HL-60 (cell line): ENCODE data around the gene TRPV2.

Source experiments
- DNase-seq, 2 experiments: peaks; one replicate each; pipeline ENCODE4 v3.0.0-alpha.2; 2010 to 2020; ENCODE audit warnings: low read depth in 1 of 2, low spot score in 1 of 2
- H3K27ac ChIP-seq: fragments of 250-450 bp; sonication (Bioruptor Pico); replicated peaks from 2 replicates; pipeline ENCODE4 v1.5.1; 2020; ENCODE audit warnings: mild to moderate bottlenecking, moderate library complexity
- H3K27me3 ChIP-seq: fragments of 250-450 bp; sonication (Bioruptor Pico); 2 replicates; pipeline ENCODE4 v1.5.1; 2021; ENCODE audit warnings: mild to moderate bottlenecking, moderate library complexity; ENCODE audit not compliant: insufficient read depth, poor library complexity, severe bottlenecking
- H3K4me3 ChIP-seq: replicated peaks from 2 replicates; pipeline ENCODE4 v1.5.1; 2011; ENCODE audit warnings: mild to moderate bottlenecking, control low read depth, low read length; ENCODE audit not compliant: insufficient read depth
- CTCF ChIP-seq: IDR thresholded peaks from one replicate; pipeline ENCODE4 v1.5.1; 2011; ENCODE audit warnings: low read length, control low read depth, inconsistent platforms; ENCODE audit not compliant: insufficient read depth
- GABPA ChIP-seq: IDR thresholded peaks from 2 replicates; pipeline ENCODE4 v1.6.1; 2012; ENCODE audit warnings: low read depth
- POLR2AphosphoS5 ChIP-seq: IDR thresholded peaks from 2 replicates; pipeline ENCODE4 v1.6.1; 2012; ENCODE audit warnings: low read depth
- REST ChIP-seq: IDR thresholded peaks from 2 replicates; pipeline ENCODE4 v1.6.1; 2012; ENCODE audit warnings: low read depth; ENCODE audit not compliant: insufficient replicate concordance
- SPI1 ChIP-seq: IDR thresholded peaks from 2 replicates; pipeline ENCODE4 v1.6.1; 2012; ENCODE audit warnings: low read depth, mild to moderate bottlenecking, borderline replicate concordance

TRPV2 gene

GRCh38 chr17:16455997-16456741, 40.8 kb downstream of the TRPV2 start:
- DNase-seq: no peak
- TF ChIP-seq POLR2AphosphoS5 (no peak), GABPA (no peak), CTCF (no peak), SPI1 (no peak), REST (no peak)
- H3K27ac ChIP-seq: no peak overlapping the region

GRCh38 chr17:16456742-16457316, 41.5 kb downstream of the TRPV2 start:
- no peak overlapping the region for H3K4me3 ChIP-seq
- no peaks in the 10 kb centered on the region for H3K27me3 ChIP-seq
- TF ChIP-seq GABPA (no peak), REST (no peak), SPI1 (no peak), POLR2AphosphoS5 (no peak), CTCF (no peak)
- DNase-seq: no peak
- no peak overlapping the region for H3K27ac ChIP-seq

More at GRCh38 chr17:16455997-16456741, 40.8 kb downstream of the TRPV2 start:
- H3K4me3 ChIP-seq: no peak overlapping the region
- no peaks in the 10 kb centered on the region for H3K27me3 ChIP-seq

GRCh38 chr17:16459271-16459670, 43.9 kb downstream of the TRPV2 start:
- Histone ChIP-seq H3K27ac (no peak overlapping the region), H3K4me3 (no peak overlapping the region), H3K27me3 (no peaks in the 10 kb centered on the region)
- no peak for DNase-seq
- TF ChIP-seq CTCF (no peak), SPI1 (no peak), REST (no peak), POLR2AphosphoS5 (no peak), GABPA (no peak)
